Measurements from ENCODE around the gene MGAT4A. TPM values are rescaled to one million over a fixed set of nuclear protein-coding genes. Genes with fewer than 3 reads are reported as not detected.

The MGAT4A gene
- total RNA-seq, 3 donors from 2014 or later: 24.8 to 33.1 (median 32.4) TPM

DNA sequence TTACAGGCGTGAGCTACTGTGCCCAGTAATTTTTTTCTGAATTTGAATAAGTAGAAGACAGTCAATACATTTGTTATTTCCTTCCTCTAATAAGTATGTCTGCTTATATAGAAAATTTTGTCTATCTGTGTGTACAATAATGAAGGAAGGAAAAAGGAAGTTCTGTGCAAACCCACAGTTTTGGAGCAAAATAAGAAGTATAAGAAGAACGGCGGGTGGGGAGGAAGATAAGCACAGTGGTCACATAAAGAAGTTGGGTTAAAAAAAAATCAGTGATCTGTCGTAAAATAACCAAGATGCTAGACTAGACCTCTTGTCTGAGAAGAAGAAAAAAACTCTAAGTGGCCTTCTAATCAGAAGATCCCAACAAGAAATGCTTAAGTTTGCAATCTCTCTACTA lies 20.2 kb downstream of the MGAT4A start:
- DNase-seq (no peak), ATAC-seq (no peak)
- Mint-ChIP-seq H3K27me3 (ENCODE audit: low read depth) (no peaks in the 10 kb centered on the region), H3K4me1 (ENCODE audit: low read depth) (peaks cover 84% of the 10 kb centered on the region), H3K4me3 (peak overlapping the region; percentile 58), H3K36me3 (ENCODE audit: insufficient read depth) (peaks cover 19% of the 10 kb centered on the region), H3K9me3 (no peaks in the 10 kb centered on the region)

DNA sequence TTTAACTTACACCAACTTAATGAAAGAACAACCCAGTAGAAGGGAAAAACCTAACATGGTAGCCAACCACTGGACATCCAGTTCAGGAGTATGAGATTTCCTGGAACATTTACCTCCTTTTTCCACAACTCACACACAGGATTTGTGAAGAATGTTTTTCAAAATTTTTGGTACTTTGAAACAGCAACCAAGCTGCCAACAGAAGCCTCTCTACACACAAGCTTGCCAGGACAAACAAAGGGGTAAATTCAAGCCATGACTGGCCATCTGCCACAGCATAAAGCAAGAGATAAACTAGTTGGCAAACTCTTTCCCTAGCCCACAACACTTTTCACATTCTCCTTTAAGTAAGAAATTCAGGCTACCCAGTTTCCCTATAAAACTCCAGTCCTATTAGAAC lies 21.4 kb downstream of the MGAT4A start:
- ATAC-seq (no peak), DNase-seq (no peak)
- Mint-ChIP-seq H3K36me3 (ENCODE audit: insufficient read depth) (peaks cover 19% of the 10 kb centered on the region), H3K4me3 (peak overlapping the region; percentile 47), H3K4me1 (ENCODE audit: low read depth) (peaks cover 82% of the 10 kb centered on the region), H3K27me3 (ENCODE audit: low read depth) (no peaks in the 10 kb centered on the region), H3K9me3 (no peaks in the 10 kb centered on the region)

DNA sequence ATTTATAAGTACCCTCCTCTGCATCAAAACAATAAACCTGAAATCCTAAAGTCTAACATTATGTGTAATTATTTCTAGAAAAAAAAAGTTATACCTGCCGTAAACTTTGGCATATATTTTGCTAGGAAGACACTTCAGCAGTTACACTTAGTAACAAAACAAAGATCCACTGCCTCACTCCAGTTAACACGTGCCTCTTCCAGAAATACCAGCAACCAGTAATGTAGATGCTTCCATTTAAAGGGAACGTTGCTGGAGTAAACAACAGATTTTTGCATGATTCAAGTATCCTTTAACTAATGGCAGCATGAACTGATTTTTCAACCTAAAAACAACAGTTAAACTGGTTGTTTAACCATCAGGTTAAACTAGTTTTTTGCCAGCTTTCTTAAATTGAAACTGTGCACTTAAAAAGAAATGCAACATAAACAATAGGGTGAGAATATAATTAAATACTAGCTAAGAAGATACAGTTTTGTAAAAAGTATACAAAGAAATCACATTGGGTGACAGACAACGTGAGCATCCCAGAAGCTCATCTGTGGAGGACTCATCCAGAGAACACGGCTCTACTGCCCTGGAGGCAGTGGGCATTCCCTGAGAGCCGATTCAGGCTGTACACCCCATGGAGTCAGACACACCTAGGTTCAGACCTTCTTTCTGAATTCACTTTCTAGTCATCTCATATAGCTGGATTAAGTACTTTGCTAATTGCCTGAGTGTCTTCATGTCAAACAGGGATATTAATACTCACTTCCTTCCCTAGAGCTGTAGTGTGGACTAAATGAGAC lies 22.3 kb downstream of the MGAT4A start:
- Mint-ChIP-seq H3K4me1 (ENCODE audit: low read depth) (peaks cover 82% of the 10 kb centered on the region), H3K36me3 (ENCODE audit: insufficient read depth) (peaks cover 18% of the 10 kb centered on the region), H3K4me3 (no peak overlapping the region), H3K27me3 (ENCODE audit: low read depth) (no peaks in the 10 kb centered on the region), H3K9me3 (no peaks in the 10 kb centered on the region)
- ATAC-seq (no peak), DNase-seq (no peak)

DNA sequence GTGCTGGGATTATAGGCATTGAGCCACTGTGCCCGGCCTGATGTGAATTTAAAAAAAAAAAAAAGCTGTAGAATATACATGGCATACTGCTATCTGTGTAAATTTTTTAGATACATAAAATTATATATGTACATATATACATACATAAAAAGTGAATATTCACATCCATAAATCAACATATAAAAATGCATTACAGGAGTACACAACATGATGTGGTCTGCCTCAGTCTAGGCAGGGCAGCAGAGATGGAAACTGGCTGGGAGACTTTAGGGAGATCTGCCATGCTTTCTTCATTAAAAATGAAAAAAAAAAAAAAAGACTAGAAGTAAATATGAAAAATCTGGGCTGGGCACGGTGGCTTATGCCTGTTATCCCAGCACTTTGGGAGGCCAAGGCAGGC lies 24.3 kb downstream of the MGAT4A start:
- DNase-seq (no peak), ATAC-seq (no peak)
- no peaks in the 10 kb centered on the region for H3K9me3 Mint-ChIP-seq
- no peak overlapping the region for H3K4me3 Mint-ChIP-seq
- peaks cover 82% of the 10 kb centered on the region for H3K4me1 Mint-ChIP-seq (ENCODE audit: low read depth)
- no peaks in the 10 kb centered on the region for H3K27me3 Mint-ChIP-seq (ENCODE audit: low read depth)
- H3K36me3 Mint-ChIP-seq (ENCODE audit: insufficient read depth): peaks cover 15% of the 10 kb centered on the region

DNA sequence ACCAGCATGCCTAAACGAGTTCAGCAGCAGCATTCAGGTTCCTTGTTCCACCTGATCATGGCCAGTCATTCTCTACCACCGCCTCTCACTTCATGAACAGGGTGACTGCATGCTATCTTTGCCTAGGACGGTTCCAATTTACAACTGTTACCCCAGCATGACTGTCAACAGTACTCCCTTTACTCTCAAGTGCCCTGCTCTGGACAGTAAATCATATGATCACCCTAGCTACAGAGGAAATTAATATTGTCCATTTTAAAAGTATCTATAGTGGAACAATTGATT lies 25.7 kb downstream of the MGAT4A start:
- no peak for ATAC-seq
- Mint-ChIP-seq H3K36me3 (ENCODE audit: insufficient read depth) (peaks cover 15% of the 10 kb centered on the region), H3K4me1 (ENCODE audit: low read depth) (peaks cover 78% of the 10 kb centered on the region), H3K27me3 (ENCODE audit: low read depth) (no peaks in the 10 kb centered on the region), H3K4me3 (no peak overlapping the region), H3K9me3 (no peaks in the 10 kb centered on the region)
- no peak for DNase-seq

DNA sequence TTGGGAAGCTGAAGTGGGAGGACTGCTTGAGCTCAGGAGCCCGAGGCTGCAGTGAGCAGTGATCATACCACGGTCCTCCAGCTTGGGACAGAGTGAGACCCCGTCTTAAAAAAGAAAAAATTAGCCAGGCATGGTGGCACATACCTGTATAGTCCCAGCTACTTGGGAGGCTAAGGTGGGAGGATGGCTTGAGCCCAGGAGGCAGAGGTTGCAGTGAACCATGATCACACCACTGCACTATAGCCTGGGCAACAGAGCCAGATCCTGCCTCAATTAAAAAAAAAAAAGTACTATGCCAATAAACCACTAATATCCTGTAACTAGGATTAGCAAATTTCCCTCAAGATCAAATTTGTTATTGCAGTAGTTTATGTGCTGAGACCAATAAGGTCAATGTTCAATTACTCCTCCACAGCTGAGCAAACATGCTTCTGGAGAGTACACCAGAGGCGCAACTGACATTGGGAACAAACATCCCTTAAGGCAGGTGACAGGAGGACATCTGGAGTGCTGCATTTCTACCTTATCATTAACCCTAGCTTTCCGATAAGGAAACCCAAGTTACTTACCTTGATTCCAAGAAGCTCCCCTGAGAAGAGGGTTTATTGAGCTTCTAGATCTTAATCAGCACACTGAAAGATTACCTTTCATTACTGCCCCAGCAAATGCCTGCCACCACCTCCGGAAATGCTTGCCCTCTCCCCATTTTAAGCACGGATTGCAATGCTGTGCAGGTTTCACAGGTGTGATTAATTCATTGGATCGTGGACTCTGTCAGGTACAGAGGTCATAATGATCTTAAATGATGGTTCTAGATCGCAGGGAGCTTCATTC lies 26.2 kb downstream of the MGAT4A start:
- H3K4me3 Mint-ChIP-seq: no peak overlapping the region
- peaks cover 11% of the 10 kb centered on the region for H3K36me3 Mint-ChIP-seq (ENCODE audit: insufficient read depth)
- no peak for ATAC-seq
- no peaks in the 10 kb centered on the region for H3K27me3 Mint-ChIP-seq (ENCODE audit: low read depth)
- peaks cover 76% of the 10 kb centered on the region for H3K4me1 Mint-ChIP-seq (ENCODE audit: low read depth)
- no peaks in the 10 kb centered on the region for H3K9me3 Mint-ChIP-seq
- DNase-seq: no peak

DNA sequence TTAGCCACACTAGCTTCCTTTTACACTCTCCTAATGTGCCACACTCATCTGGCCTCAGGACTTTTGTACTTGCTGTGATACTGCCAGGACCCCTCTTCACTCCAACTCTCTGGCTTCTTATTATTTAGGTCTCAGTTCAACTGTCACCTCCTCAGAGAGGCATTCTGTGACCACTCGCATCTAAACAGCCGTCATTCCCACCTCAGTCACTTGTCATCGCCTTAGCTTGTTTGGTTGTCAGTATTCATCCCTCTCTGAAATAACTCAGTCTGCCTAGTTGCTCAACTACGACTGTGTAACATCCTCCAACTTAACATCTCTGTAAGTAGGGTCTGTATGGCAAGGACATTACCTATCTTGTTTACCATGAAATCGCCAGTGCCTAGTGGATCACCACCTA lies 27.2 kb downstream of the MGAT4A start:
- Mint-ChIP-seq H3K36me3 (ENCODE audit: insufficient read depth) (peaks cover 11% of the 10 kb centered on the region), H3K27me3 (ENCODE audit: low read depth) (no peaks in the 10 kb centered on the region), H3K4me3 (peak overlapping the region; percentile 8), H3K9me3 (no peaks in the 10 kb centered on the region), H3K4me1 (ENCODE audit: low read depth) (peaks cover 74% of the 10 kb centered on the region)
- ATAC-seq (peak in 1 of 2 donors; percentile 34), DNase-seq (no peak)

DNA sequence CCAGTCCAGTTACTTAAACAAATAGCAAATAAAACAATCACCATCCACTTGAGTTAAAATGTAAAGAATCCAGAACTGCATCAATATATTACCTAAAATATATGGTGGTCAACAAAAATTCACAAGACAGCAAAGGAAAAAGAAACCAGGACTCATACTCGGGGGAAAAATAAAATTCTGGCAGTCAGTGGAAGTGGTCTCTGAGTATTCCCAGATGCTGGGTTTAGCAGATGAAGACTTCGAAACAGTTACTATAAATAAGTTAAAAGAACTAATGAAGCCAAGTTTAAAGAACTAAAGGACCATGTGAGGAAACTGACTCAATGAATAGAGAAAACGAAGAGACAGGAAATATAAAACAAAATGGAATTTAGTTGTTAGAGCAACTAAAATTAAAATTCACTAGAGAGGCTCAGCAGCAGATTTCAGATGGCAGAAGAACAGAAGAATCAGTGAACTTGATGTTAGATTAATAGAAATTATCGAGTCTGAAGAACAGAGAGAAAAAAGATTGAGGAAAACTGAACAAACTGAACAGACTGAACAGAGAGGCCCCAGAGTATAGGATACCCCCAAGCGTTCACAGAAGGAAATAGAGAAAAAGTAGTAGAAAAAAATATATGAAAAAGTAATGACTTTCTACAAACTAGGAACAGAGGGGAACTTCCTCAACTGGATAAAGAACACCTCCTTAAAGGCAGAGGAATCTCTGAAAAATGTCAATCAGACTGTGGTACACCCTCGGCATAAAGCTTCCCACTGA lies 27.9 kb downstream of the MGAT4A start:
- peaks cover 14% of the 10 kb centered on the region for H3K36me3 Mint-ChIP-seq (ENCODE audit: insufficient read depth)
- no peaks in the 10 kb centered on the region for H3K9me3 Mint-ChIP-seq
- peak overlapping the region; percentile 7 for H3K4me3 Mint-ChIP-seq
- H3K4me1 Mint-ChIP-seq (ENCODE audit: low read depth): peaks cover 74% of the 10 kb centered on the region
- no peak for ATAC-seq
- no peak for DNase-seq
- no peaks in the 10 kb centered on the region for H3K27me3 Mint-ChIP-seq (ENCODE audit: low read depth)

DNA sequence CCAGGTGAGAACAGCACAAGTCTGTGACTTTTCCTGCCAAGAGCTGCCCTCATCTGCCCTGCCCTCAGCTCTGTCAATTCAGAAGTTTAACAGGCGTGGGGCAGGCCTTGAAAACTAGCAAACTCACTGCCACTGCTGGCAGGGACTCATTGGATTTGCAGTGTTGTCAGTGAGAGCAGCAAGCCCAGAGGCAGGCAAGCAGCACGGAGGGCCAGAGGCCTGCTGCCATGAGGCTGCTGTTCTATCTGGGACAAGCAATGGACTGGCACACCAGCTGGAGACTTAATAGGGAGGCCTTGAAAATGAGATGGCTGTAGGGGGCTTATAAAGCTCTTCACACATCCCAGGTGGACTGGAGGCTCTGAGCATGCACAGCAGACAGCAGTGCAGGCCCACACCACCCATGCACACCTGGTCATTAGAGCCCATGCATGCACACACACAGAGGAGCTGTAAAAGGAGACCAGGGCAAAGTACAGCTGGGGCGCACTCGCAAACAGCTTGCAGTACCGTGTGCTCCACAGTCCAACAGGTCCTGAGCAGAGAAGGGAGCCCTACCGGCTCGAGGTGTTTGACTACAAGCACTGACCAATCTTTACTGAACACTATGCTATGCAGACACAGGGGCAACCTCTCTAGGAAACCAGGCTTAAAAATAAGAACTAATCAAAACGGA lies 28.7 kb downstream of the MGAT4A start:
- no peaks in the 10 kb centered on the region for H3K9me3 Mint-ChIP-seq
- DNase-seq (no peak), ATAC-seq (peak in 1 of 2 donors; percentile 31)
- peaks cover 11% of the 10 kb centered on the region for H3K36me3 Mint-ChIP-seq (ENCODE audit: insufficient read depth)
- peaks cover 76% of the 10 kb centered on the region for H3K4me1 Mint-ChIP-seq (ENCODE audit: low read depth)
- peak overlapping the region; percentile 7 for H3K4me3 Mint-ChIP-seq
- H3K27me3 Mint-ChIP-seq (ENCODE audit: low read depth): no peaks in the 10 kb centered on the region

DNA sequence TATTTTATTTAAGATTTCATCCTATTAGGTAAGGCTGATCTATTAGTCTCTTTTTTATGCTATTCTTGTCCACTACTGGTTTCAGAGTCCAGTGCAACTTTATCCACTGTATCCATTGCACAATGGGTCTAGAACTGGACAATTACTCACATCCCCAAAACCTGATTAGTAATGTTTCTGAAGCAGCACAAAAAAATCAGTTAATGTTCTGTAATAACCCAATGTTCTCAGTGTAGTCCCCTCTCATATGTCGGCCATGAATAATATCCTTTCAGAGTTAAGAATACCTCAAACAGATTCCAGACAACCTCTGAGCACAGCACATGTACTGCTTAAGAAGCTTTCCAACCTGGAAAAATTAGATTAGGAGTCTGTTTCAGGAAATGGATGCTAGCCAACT lies 29.7 kb downstream of the MGAT4A start:
- Mint-ChIP-seq H3K36me3 (ENCODE audit: insufficient read depth) (peaks cover 13% of the 10 kb centered on the region), H3K27me3 (ENCODE audit: low read depth) (no peaks in the 10 kb centered on the region), H3K4me1 (ENCODE audit: low read depth) (peaks cover 81% of the 10 kb centered on the region), H3K4me3 (no peak overlapping the region), H3K9me3 (no peaks in the 10 kb centered on the region)
- DNase-seq: no peak
- no peak for ATAC-seq

DNA sequence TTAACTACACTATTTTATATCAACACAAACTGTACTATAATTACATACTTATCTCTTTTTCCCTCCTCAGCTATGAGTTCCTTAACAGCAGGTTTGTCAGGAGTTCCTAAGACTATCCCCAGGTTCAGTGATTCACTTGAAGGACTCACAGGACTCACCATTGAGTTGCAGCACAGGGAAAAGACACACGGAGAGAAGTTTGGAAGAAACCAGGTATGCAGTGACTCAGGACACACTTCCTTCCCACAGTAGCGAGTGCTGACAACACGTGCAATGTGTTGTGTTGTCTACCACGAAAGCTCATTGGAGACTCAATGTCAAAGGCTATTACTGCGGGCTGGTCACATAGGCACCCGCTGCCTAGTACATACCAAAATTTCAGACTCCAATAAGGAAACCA lies 32.0 kb downstream of the MGAT4A start:
- Mint-ChIP-seq H3K36me3 (ENCODE audit: insufficient read depth) (peaks cover 15% of the 10 kb centered on the region), H3K4me1 (ENCODE audit: low read depth) (peaks cover 83% of the 10 kb centered on the region), H3K27me3 (ENCODE audit: low read depth) (no peaks in the 10 kb centered on the region), H3K4me3 (no peak overlapping the region), H3K9me3 (no peaks in the 10 kb centered on the region)
- DNase-seq: no peak
- no peak for ATAC-seq

DNA sequence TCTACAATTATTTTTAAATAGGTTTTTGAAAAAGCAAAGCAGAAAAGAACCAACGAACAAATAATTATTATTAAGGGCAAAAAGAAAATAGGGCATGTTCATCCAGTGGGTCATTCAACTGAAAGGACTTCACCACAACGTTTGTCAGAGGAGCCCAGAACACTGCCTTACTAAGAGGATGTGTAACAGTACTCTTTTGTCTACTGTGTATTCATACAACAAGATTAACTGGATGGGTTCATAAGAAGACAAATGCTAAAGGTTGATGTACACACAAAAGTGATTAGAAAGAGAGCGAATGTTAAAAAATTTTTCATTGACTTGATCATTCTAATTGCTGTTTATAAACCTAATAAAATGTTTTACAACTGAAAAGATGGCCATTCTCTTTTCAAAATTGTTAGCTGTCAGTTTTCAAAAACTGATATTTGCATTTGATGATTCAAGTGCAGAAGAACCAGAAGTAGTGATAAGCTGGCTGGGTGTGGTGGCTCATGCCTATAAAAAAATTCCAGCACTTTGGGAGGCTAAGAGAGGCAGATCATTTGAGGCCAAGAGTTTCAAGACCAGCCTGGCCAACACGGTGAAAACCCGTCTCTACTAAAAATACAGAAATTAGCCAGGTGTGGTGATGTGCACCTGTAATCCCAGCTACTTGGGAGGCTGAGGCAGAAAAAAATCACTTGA lies 33.1 kb downstream of the MGAT4A start:
- no peak overlapping the region for H3K4me3 Mint-ChIP-seq
- ATAC-seq: no peak
- DNase-seq: no peak
- no peaks in the 10 kb centered on the region for H3K9me3 Mint-ChIP-seq
- peaks cover 16% of the 10 kb centered on the region for H3K36me3 Mint-ChIP-seq (ENCODE audit: insufficient read depth)
- H3K27me3 Mint-ChIP-seq (ENCODE audit: low read depth): no peaks in the 10 kb centered on the region
- H3K4me1 Mint-ChIP-seq (ENCODE audit: low read depth): peaks cover 84% of the 10 kb centered on the region

DNA sequence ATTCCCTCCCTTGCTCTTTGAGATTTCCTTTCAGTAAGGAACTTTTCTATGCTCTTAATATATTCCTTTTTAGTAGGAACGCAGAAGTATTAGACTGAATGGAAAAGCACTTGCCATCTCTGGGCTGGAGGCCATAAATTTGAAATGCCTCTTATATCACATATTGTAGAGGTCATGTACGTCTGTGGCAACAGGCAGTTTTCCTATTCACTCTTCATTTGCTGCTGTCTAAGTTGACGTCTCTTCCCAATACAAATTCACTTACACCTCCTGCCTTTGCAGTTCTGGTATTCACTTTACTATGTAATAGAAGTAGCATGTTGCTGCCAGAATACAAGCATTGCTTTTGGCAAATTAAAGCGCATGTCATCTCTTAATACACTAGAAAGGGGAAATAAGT lies 34.7 kb downstream of the MGAT4A start:
- Mint-ChIP-seq H3K36me3 (ENCODE audit: insufficient read depth) (peaks cover 16% of the 10 kb centered on the region), H3K4me1 (ENCODE audit: low read depth) (peaks cover 76% of the 10 kb centered on the region), H3K4me3 (no peak overlapping the region), H3K27me3 (ENCODE audit: low read depth) (no peaks in the 10 kb centered on the region), H3K9me3 (no peaks in the 10 kb centered on the region)
- ATAC-seq: no peak
- no peak for DNase-seq

DNA sequence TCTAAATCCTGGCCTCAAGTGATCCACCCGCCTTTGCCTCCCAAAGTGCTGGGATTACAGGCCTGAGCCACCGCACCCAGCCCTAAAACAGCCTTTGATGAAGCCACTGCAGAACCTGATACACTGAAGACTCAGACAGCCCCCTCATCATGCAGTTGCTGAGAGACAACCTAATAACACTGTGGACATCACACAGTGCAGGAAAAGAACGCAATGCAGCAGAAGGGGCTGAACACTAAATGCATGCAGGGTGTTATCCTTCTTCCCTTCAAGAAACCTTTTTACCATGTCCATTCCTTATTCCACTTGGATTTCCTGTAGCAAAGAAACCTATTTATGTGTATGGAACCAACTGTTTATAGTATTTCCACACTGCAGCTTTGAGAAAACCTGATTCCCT lies 35.7 kb downstream of the MGAT4A start:
- no peak overlapping the region for H3K4me3 Mint-ChIP-seq
- peaks cover 82% of the 10 kb centered on the region for H3K4me1 Mint-ChIP-seq (ENCODE audit: low read depth)
- no peak for ATAC-seq
- no peak for DNase-seq
- H3K9me3 Mint-ChIP-seq: no peaks in the 10 kb centered on the region
- peaks cover 16% of the 10 kb centered on the region for H3K36me3 Mint-ChIP-seq (ENCODE audit: insufficient read depth)
- H3K27me3 Mint-ChIP-seq (ENCODE audit: low read depth): no peaks in the 10 kb centered on the region

All from activated T-cell treated with anti-CD3 and anti-CD28 coated beads, Interleukin-2, amount 50 U/mL, for 4 hours (primary cell).